Measurements from ENCODE around the gene THOC2. TPM values are rescaled to one million over a fixed set of nuclear protein-coding genes. Genes with fewer than 3 reads are reported as not detected.
"Not testable (repeated sequence)": the region's sequence is repeated elsewhere in the genome, so short reads cannot be mapped to it uniquely, and the experiment has no call there.

Gene THOC2
- total and polyA plus RNA-seq, 9 donors = 48.5 to 67.8 (median 56.4) TPM

DNA sequence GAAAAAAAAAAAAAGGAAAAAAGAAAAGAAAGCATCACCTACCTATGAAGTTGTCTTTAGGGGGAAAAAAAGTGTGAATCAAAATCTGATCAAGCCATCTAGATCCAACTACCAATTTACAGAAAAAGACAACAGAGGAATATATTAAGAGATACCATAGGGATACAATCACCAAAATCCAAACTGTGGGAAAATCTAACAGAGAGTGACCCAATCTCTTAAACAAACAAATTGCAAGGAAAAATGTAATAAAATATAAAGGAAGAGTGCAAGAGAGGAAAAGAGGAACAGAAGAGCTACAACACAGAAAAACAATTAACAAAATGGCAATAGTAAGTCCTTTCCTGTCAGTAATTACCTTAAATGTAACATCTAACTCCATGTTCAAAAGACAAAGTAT lies 19.0 kb downstream of the THOC2 start:
- Histone ChIP-seq H3K27me3 (ENCODE audit: control insufficient read depth, insufficient read depth, low read length) (no peaks in the 10 kb centered on the region), H3K27ac (ENCODE audit: low read length) (no peak overlapping the region), H3K4me3 (ENCODE audit: low read length) (no peak overlapping the region), H3K9me3 (replicated peaks; ENCODE audit: control insufficient read depth, low read depth, low read length) (peaks cover 4% of the 10 kb centered on the region), H3K36me3 (ENCODE audit: control insufficient read depth, insufficient read depth, low read length) (peaks cover 2% of the 10 kb centered on the region), H3K4me1 (ENCODE audit: control insufficient read depth, insufficient read depth, low read length) (no peaks in the 10 kb centered on the region)
- DNase-seq = no peak

GRCh38 chrX:123713434-123713833 lies 19.4 kb downstream of the THOC2 start:
- H3K36me3 ChIP-seq (ENCODE audit: control insufficient read depth, insufficient read depth, low read length) = peaks cover 2% of the 10 kb centered on the region
- no peaks in the 10 kb centered on the region for H3K4me1 ChIP-seq (ENCODE audit: control insufficient read depth, insufficient read depth, low read length)
- no peak overlapping the region for H3K4me3 ChIP-seq (ENCODE audit: low read length)
- H3K27ac ChIP-seq (ENCODE audit: low read length) = no peak overlapping the region
- DNase-seq = no peak
- peaks cover 4% of the 10 kb centered on the region for H3K9me3 ChIP-seq (replicated peaks; ENCODE audit: control insufficient read depth, low read depth, low read length)
- H3K27me3 ChIP-seq (ENCODE audit: control insufficient read depth, insufficient read depth, low read length) = no peaks in the 10 kb centered on the region
- WGBS (ENCODE audit: insufficient coverage) = 57% methylated on average over 3 of the region's 4 CpGs

DNA sequence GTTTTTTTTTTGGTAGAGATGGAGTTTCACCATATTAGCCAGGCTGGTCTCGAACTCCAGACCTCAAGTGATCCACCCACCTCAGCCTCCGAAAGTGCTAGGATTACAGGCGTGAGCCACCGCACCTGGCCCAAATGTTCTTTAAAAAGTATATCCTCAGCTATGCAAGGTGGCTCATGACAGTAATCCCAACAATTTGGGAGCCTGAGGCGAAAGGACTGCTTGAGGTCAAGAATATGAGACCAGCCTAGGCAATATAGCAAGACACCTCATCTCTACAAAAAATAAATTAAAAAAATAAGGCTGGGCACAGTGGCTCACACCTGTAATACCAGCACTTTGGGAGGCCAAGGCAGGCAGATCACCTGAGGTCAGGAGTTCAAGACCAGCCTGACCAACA lies 21.7 kb downstream of the THOC2 start:
- not testable (repeated sequence) for DNase-seq; H3K9me3 ChIP-seq (replicated peaks; ENCODE audit: control insufficient read depth, low read depth, low read length); H3K27me3 ChIP-seq (ENCODE audit: control insufficient read depth, insufficient read depth, low read length); H3K4me3 ChIP-seq (ENCODE audit: low read length); H3K27ac ChIP-seq (ENCODE audit: low read length); H3K36me3 ChIP-seq (ENCODE audit: control insufficient read depth, insufficient read depth, low read length); H3K4me1 ChIP-seq (ENCODE audit: control insufficient read depth, insufficient read depth, low read length)
- 100% methylated on average over 3 of the region's 5 CpGs for WGBS (ENCODE audit: insufficient coverage)

DNA sequence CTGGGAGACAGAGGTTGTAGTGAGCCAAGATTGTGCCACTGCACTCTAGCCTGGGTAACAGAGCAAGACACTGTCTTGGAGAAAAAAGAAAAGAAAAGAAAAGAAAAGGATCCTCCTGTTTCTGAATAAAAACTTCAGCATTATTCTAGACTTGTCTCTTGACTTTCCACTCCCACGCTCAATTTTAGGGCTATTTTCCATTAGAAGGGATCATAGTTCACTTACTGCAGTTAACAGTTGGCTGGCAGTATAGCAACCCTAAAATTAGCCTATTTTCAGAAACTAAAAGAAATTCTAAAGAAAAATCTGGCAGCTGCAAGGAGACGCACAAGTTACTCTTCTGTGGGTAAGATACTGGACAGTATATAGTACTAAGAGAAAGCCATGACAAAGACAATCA lies 28.1 kb downstream of the THOC2 start:
- H3K36me3 ChIP-seq (ENCODE audit: control insufficient read depth, insufficient read depth, low read length) = peaks cover under 1% of the 10 kb centered on the region
- no CpG with 5 or more reads among the region's 2 CpGs for WGBS (ENCODE audit: insufficient coverage)
- H3K9me3 ChIP-seq (replicated peaks; ENCODE audit: control insufficient read depth, low read depth, low read length) = no peaks in the 10 kb centered on the region
- no peaks in the 10 kb centered on the region for H3K4me1 ChIP-seq (ENCODE audit: control insufficient read depth, insufficient read depth, low read length)
- H3K4me3 ChIP-seq (ENCODE audit: low read length) = no peak overlapping the region
- H3K27ac ChIP-seq (ENCODE audit: low read length) = no peak overlapping the region
- H3K27me3 ChIP-seq (ENCODE audit: control insufficient read depth, insufficient read depth, low read length) = no peaks in the 10 kb centered on the region
- no peak for DNase-seq

- H3K27me3 ChIP-seq (ENCODE audit: control insufficient read depth, insufficient read depth, low read length) = no peaks in the 10 kb centered on the region
- no peaks in the 10 kb centered on the region for H3K36me3 ChIP-seq (ENCODE audit: control insufficient read depth, insufficient read depth, low read length)
- peak; percentile 53 for DNase-seq
- H3K4me1 ChIP-seq (ENCODE audit: control insufficient read depth, insufficient read depth, low read length) = no peaks in the 10 kb centered on the region
- no peak overlapping the region for H3K4me3 ChIP-seq (ENCODE audit: low read length)
- H3K27ac ChIP-seq (ENCODE audit: low read length) = no peak overlapping the region
- no peaks in the 10 kb centered on the region for H3K9me3 ChIP-seq (replicated peaks; ENCODE audit: control insufficient read depth, low read depth, low read length)
Observed at GRCh38 chrX:123698979-123699520, 33.8 kb downstream of the THOC2 start.

GRCh38 chrX:123696334-123696733 lies 36.5 kb downstream of the THOC2 start:
- Histone ChIP-seq H3K4me3 (ENCODE audit: low read length) (no peak overlapping the region), H3K27me3 (ENCODE audit: control insufficient read depth, insufficient read depth, low read length) (no peaks in the 10 kb centered on the region), H3K9me3 (replicated peaks; ENCODE audit: control insufficient read depth, low read depth, low read length) (no peaks in the 10 kb centered on the region), H3K36me3 (ENCODE audit: control insufficient read depth, insufficient read depth, low read length) (no peaks in the 10 kb centered on the region), H3K4me1 (ENCODE audit: control insufficient read depth, insufficient read depth, low read length) (no peaks in the 10 kb centered on the region), H3K27ac (ENCODE audit: low read length) (no peak overlapping the region)
- WGBS (ENCODE audit: insufficient coverage) = no CpG with 5 or more reads among the region's 2 CpGs
- no peak for DNase-seq

GRCh38 chrX:123695242-123695641 lies 37.6 kb downstream of the THOC2 start:
- no peaks in the 10 kb centered on the region for H3K27me3 ChIP-seq (ENCODE audit: control insufficient read depth, insufficient read depth, low read length)
- H3K4me1 ChIP-seq (ENCODE audit: control insufficient read depth, insufficient read depth, low read length) = no peaks in the 10 kb centered on the region
- no peak overlapping the region for H3K27ac ChIP-seq (ENCODE audit: low read length)
- no peak for DNase-seq
- H3K9me3 ChIP-seq (replicated peaks; ENCODE audit: control insufficient read depth, low read depth, low read length) = no peaks in the 10 kb centered on the region
- no peaks in the 10 kb centered on the region for H3K36me3 ChIP-seq (ENCODE audit: control insufficient read depth, insufficient read depth, low read length)
- H3K4me3 ChIP-seq (ENCODE audit: low read length) = no peak overlapping the region

DNA sequence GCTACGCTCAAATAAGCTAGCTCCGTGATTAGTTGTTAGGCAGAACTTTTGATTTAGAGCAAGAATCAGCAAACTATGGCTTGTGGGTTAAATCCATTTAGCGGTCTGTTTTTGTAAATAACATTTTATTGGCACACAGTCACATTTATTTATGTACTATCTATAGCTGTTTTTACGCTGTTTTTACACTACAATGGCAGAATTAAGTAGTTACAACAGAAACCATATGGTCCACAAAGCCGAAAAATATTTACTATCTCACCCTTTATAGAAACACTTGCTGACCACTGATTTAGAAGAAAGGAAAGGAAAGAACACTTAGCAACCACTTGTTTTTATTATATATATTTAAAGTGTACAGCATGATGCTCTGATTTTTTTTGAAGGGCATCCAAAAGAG lies 41.1 kb downstream of the THOC2 start:
- no peaks in the 10 kb centered on the region for H3K4me1 ChIP-seq (ENCODE audit: control insufficient read depth, insufficient read depth, low read length)
- H3K4me3 ChIP-seq (ENCODE audit: low read length) = no peak overlapping the region
- H3K27ac ChIP-seq (ENCODE audit: low read length) = no peak overlapping the region
- no peak for DNase-seq
- no peaks in the 10 kb centered on the region for H3K9me3 ChIP-seq (replicated peaks; ENCODE audit: control insufficient read depth, low read depth, low read length)
- H3K36me3 ChIP-seq (ENCODE audit: control insufficient read depth, insufficient read depth, low read length) = no peaks in the 10 kb centered on the region
- no peaks in the 10 kb centered on the region for H3K27me3 ChIP-seq (ENCODE audit: control insufficient read depth, insufficient read depth, low read length)
- no CpG with 5 or more reads among the region's 5 CpGs for WGBS (ENCODE audit: insufficient coverage)

DNA sequence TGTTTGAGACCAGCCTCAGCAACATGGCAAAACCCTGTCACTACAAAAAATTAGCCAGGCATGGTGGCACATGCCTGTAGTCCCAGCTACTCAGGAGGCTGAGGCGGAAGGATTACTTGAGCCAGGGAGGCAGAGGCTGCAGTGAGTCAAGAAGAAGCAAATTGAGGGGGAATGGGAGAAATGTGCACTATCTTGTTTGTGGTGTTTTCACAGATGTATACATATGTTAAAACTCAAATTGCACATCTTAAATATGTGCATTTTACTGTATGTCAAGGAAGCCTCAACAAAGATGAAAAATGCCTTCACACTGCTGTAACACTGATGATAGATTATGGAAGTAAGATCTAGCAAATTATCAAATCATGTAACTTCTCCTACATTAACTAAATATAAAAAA lies 44.3 kb downstream of the THOC2 start:
- DNase-seq = no peak
- Histone ChIP-seq H3K27me3 (ENCODE audit: control insufficient read depth, insufficient read depth, low read length) (no peaks in the 10 kb centered on the region), H3K4me1 (ENCODE audit: control insufficient read depth, insufficient read depth, low read length) (no peaks in the 10 kb centered on the region), H3K27ac (ENCODE audit: low read length) (no peak overlapping the region), H3K4me3 (ENCODE audit: low read length) (no peak overlapping the region), H3K9me3 (replicated peaks; ENCODE audit: control insufficient read depth, low read depth, low read length) (no peaks in the 10 kb centered on the region), H3K36me3 (ENCODE audit: control insufficient read depth, insufficient read depth, low read length) (no peaks in the 10 kb centered on the region)
- 100% methylated on average over 1 of the region's 1 CpG for WGBS (ENCODE audit: insufficient coverage)

DNA sequence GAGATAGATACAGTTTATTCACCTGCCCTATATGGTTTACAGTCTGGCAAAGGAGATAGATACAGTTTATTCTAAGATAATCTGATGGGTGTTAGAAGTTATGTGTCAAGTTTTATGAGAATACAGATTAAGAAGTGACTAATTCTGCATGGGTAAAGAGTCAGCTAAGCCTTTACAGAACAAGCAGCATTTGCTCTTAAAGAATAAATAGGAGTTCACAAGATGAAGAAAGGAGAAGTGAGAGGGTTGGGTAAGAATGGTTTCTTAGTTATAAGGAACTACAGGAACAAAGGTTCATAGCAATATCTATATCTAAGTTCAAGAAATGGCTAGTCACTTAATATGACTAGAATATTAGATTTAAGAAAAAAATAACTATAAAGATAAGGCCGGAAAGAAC lies 47.6 kb downstream of the THOC2 start:
- no peak overlapping the region for H3K27ac ChIP-seq (ENCODE audit: low read length)
- H3K36me3 ChIP-seq (ENCODE audit: control insufficient read depth, insufficient read depth, low read length) = no peaks in the 10 kb centered on the region
- H3K4me1 ChIP-seq (ENCODE audit: control insufficient read depth, insufficient read depth, low read length) = no peaks in the 10 kb centered on the region
- no peak overlapping the region for H3K4me3 ChIP-seq (ENCODE audit: low read length)
- no peaks in the 10 kb centered on the region for H3K27me3 ChIP-seq (ENCODE audit: control insufficient read depth, insufficient read depth, low read length)
- no peaks in the 10 kb centered on the region for H3K9me3 ChIP-seq (replicated peaks; ENCODE audit: control insufficient read depth, low read depth, low read length)
- DNase-seq = peak; percentile 3
- WGBS (ENCODE audit: insufficient coverage) = no CpG with 5 or more reads among the region's 1 CpG

GRCh38 chrX:123682186-123682585 lies 50.7 kb downstream of the THOC2 start:
- DNase-seq = no peak
- H3K9me3 ChIP-seq (replicated peaks; ENCODE audit: control insufficient read depth, low read depth, low read length) = no peaks in the 10 kb centered on the region
- H3K36me3 ChIP-seq (ENCODE audit: control insufficient read depth, insufficient read depth, low read length) = peaks cover 6% of the 10 kb centered on the region
- H3K27ac ChIP-seq (ENCODE audit: low read length) = no peak overlapping the region
- no peaks in the 10 kb centered on the region for H3K4me1 ChIP-seq (ENCODE audit: control insufficient read depth, insufficient read depth, low read length)
- H3K4me3 ChIP-seq (ENCODE audit: low read length) = no peak overlapping the region
- H3K27me3 ChIP-seq (ENCODE audit: control insufficient read depth, insufficient read depth, low read length) = no peaks in the 10 kb centered on the region

Measured in muscle of leg (tissue), 11 donors.